Measurements from ENCODE around the gene RAB1B.

DNA sequence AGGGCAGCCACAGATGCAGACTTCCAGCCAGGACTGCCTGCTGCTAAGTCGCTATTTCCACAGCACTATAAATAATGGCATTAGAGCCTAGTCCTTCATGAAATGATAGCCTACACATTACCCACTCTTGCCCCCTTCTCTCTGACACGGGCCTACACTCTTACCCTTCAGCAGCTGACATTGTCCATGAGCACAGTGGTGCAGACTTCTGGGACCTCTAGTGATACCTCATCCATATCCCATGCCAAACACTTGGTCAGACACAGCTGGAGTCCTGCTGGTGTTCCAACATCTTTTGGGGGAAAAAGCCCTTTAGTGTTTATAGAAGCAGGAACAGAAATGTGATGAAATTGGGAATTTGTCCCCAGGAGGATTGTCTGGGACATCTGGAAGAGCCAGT lies 43.4 kb upstream of the RAB1B start:
- no peak for TF ChIP-seq POLR2A (IDR thresholded peaks at IDR 0.05)
- TF ChIP-seq, protein P1, sequence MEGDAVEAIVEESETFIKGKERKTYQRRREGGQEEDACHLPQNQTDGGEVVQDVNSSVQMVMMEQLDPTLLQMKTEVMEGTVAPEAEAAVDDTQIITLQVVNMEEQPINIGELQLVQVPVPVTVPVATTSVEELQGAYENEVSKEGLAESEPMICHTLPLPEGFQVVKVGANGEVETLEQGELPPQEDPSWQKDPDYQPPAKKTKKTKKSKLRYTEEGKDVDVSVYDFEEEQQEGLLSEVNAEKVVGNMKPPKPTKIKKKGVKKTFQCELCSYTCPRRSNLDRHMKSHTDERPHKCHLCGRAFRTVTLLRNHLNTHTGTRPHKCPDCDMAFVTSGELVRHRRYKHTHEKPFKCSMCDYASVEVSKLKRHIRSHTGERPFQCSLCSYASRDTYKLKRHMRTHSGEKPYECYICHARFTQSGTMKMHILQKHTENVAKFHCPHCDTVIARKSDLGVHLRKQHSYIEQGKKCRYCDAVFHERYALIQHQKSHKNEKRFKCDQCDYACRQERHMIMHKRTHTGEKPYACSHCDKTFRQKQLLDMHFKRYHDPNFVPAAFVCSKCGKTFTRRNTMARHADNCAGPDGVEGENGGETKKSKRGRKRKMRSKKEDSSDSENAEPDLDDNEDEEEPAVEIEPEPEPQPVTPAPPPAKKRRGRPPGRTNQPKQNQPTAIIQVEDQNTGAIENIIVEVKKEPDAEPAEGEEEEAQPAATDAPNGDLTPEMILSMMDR (IDR thresholded peaks at IDR 0.05) = no peak

All from uterus (tissue), 2 donors.